Endothelial cell of umbilical vein (primary cell): ENCODE data around the gene TYW1. TPM values are rescaled to one million over a fixed set of nuclear protein-coding genes. Genes with fewer than 3 reads are reported as not detected.
"Not testable (repeated sequence)": the region's sequence is repeated elsewhere in the genome, so short reads cannot be mapped to it uniquely, and the experiment has no call there.

ENCODE experiments used
- BruUV-seq: library from RNA; stranded (reverse); fragments of 400-500 nt; replicated peaks from 2 replicates; lab custom pipeline; 2021; lab: Mats Ljungman, UMichigan
- CTCF ChIA-PET: fragments of 300-600, 350-600 bp; sonication (Branson Sonifier 250); formaldehyde crosslinking; loops from one replicate; lab custom pipeline; 2021; ENCODE audit warnings: antibody characterized with exemption, inconsistent platforms; lab: Charles Lee
- POLR2A ChIA-PET: fragments of 300-600, 350-600 bp; sonication (Branson Sonifier 250); formaldehyde crosslinking; loops from one replicate; lab custom pipeline; 2021; ENCODE audit warnings: antibody characterized with exemption, inconsistent platforms; lab: Charles Lee
- DNase-seq: peaks from one replicate; pipeline ENCODE4 v3.0.0-alpha.2; 2011; ENCODE audit warnings: low read depth, low spot score
- FAIRE-seq: peaks from 2 replicates; lab custom pipeline; 2011; peaks lifted over from hg19 to GRCh38; lab: Jason Lieb, UNC
- H2AFZ ChIP-seq: 2 replicates; pipeline ENCODE4 v1.6.0; 2012; ENCODE audit warnings: low read depth, low read length, control low read depth, inconsistent platforms
- H3K27ac ChIP-seq: 2 replicates; pipeline ENCODE4 v1.5.1; 2011; ENCODE audit warnings: low read depth, mild to moderate bottlenecking, control low read depth, low read length, moderate library complexity; ENCODE audit not compliant: insufficient read depth
- H3K27me3 ChIP-seq, 2 experiments: 2 replicates each; pipeline versions ENCODE4 v1.6.0 to v1.6.1; 2011; ENCODE audit warnings: low read length in 2 of 2, mixed read lengths in 1 of 2; ENCODE audit not compliant: control insufficient read depth in 2 of 2, insufficient read depth in 2 of 2
- H3K36me3 ChIP-seq, 2 experiments: 2 replicates in 1 of 2; 3 replicates in 1 of 2; pipeline ENCODE4 v1.5.1; 2011; ENCODE audit warnings: low read length in 2 of 2, mild to moderate bottlenecking in 1 of 2, moderate library complexity in 1 of 2; ENCODE audit not compliant: control insufficient read depth in 2 of 2, insufficient read depth in 2 of 2; ENCODE audit errors: extremely low read depth in 1 of 2
- H3K4me1 ChIP-seq: 3 replicates; pipeline ENCODE4 v1.5.1; 2011; ENCODE audit warnings: mild to moderate bottlenecking, low read length; ENCODE audit not compliant: control insufficient read depth, insufficient read depth; ENCODE audit errors: extremely low read depth
- H3K4me2 ChIP-seq: 2 replicates; pipeline ENCODE4 v1.6.1; 2011; ENCODE audit warnings: low read length, control low read depth, mixed read lengths; ENCODE audit not compliant: insufficient read depth
- H3K4me3 ChIP-seq, 3 experiments: fragments of 200-600 bp in 1 of 3; sonication (generic), shearing (Covaris generic) in 1 of 3; replicated peaks in 1 of 3; 2 replicates each; pipeline ENCODE4 v1.5.1; 2011 to 2016; ENCODE audit warnings: control low read depth in 3 of 3, low read length in 3 of 3, mild to moderate bottlenecking in 2 of 3, inconsistent platforms in 1 of 3, low read depth in 1 of 3, moderate library complexity in 1 of 3; ENCODE audit not compliant: insufficient read depth in 1 of 3
- H3K79me2 ChIP-seq: 2 replicates; pipeline ENCODE4 v1.6.0; 2012; ENCODE audit warnings: low read length, inconsistent platforms; ENCODE audit not compliant: control insufficient read depth, insufficient read depth
- H3K9ac ChIP-seq: replicated peaks from 2 replicates; pipeline ENCODE3; 2011; ENCODE audit warnings: low read length, control low read depth; ENCODE audit not compliant: insufficient read depth; ENCODE audit errors: extremely low read depth
- H3K9me1 ChIP-seq: replicated peaks from 3 replicates; pipeline ENCODE4 v1.6.0; 2011; ENCODE audit warnings: mild to moderate bottlenecking, low read length; ENCODE audit not compliant: control insufficient read depth, insufficient read depth; ENCODE audit errors: extremely low read depth
- H3K9me3 ChIP-seq: replicated peaks from 2 replicates; pipeline ENCODE4 v1.5.1; 2012; ENCODE audit warnings: low read length, inconsistent platforms; ENCODE audit not compliant: control insufficient read depth, insufficient read depth
- H4K20me1 ChIP-seq: replicated peaks from 2 replicates; pipeline ENCODE3; 2011; ENCODE audit warnings: mild to moderate bottlenecking, low read length; ENCODE audit not compliant: control insufficient read depth, insufficient read depth; ENCODE audit errors: extremely low read depth
- POLR2A ChIP-seq: IDR thresholded peaks from 2 replicates; pipeline ENCODE4 v1.6.1; 2012; ENCODE audit warnings: low read depth, mild to moderate bottlenecking, control low read depth, low read length
- POLR2AphosphoS5 ChIP-seq: IDR thresholded peaks from 2 replicates; pipeline ENCODE4 v1.6.1; 2012; ENCODE audit warnings: low read depth, mild to moderate bottlenecking, control low read depth, low read length, moderate library complexity; ENCODE audit not compliant: insufficient read depth
- dilution Hi-C: fragments of 300-500 bp; cut with MboI; formaldehyde crosslinking; loops from one replicate; pipeline ENCODE4 v1.15.0; 2019; ENCODE audit warnings: low sequenced_read_pairs; ENCODE audit not compliant: extremely low pct_ligation_motif_present
- intact Hi-C: fragments of 100-400 bp; cut with micrococcal nuclease; formaldehyde crosslinking; loops from one replicate; pipeline ENCODE4 v1.10.0; 2022
- polyA plus RNA-seq, 4 experiments: library from polyadenylated mRNA; depleted of rRNA in 3 of 4; stranded (reverse) in 3 of 4; unstranded in 1 of 4; fragments of >200 nt; gene quantifications; 2 replicates each; pipeline versions ENCODE4 v1.2.1 to v1.2.3, GENCODE V29; 2011 to 2012; ENCODE audit warnings: missing spikeins in 1 of 4
- total RNA-seq: library from RNA; stranded (reverse); gene quantifications from 2 replicates; pipeline ENCODE4 v1.2.3, GENCODE V29; 2021

The TYW1 gene
- total and polyA plus RNA-seq, 2 donors (not counting 3 experiments of a cell fraction or from before 2014, with no cell fraction given): 7.7 to 15.9 TPM

GRCh38 chr7:66995050-66995776 is 1.4 kb upstream of the TYW1 start, which contains the start of gene SBDS:
SBDS (minus strand) TSS chr7:66995586; CDS start chr7:66995417, 169 bp downstream.
- dilution Hi-C loops, H4K20me1 ChIP-seq, H3K9me3 ChIP-seq, H3K36me3 ChIP-seq, H3K4me1 ChIP-seq, H3K27me3 ChIP-seq, H3K9me1 ChIP-seq: not testable (repeated sequence)
- H3K9ac ChIP-seq: peak within 1 kb of the TSS; percentile 78
- TF ChIP-seq POLR2AphosphoS5: peak; percentile 66
- peak; percentile 87 for TF ChIP-seq POLR2A
- H3K4me3 ChIP-seq: peak within 1 kb of the TSS; percentile 67 to 90 (median 69)
- ChIA-PET CTCF (interaction anchor here (0.6 to 0.7 kb wide), 2 partner anchors 9 to 965 kb away, joined by 5 to 6 read pairs; no protein-coding TSS in a partner anchor), POLR2A (interaction anchor here (0.6 to 1.9 kb wide), 4 partner anchors 91 to 366 kb away, joined by 3 to 6 read pairs (median 4); partner anchors contain the start of gene KCTD7)
- DNase-seq (peak; percentile 99), FAIRE-seq (peak; percentile 99)
- H3K27ac ChIP-seq: peak within 1 kb of the TSS; percentile 84
- peaks cover 15% of the 10 kb centered on the region for H3K79me2 ChIP-seq
- intact Hi-C loops: loop anchor here (1.0 to 10.0 kb wide), 6 partner anchors 44 to 963 kb away; partner anchors contain the start of genes RABGEF1 and TMEM248
- peak within 1 kb of the TSS; percentile 75 for H2AFZ ChIP-seq
- peak within 1 kb of the TSS; percentile 83 for H3K4me2 ChIP-seq
- BruUV-seq: TSS peak; percentile 44

DNA sequence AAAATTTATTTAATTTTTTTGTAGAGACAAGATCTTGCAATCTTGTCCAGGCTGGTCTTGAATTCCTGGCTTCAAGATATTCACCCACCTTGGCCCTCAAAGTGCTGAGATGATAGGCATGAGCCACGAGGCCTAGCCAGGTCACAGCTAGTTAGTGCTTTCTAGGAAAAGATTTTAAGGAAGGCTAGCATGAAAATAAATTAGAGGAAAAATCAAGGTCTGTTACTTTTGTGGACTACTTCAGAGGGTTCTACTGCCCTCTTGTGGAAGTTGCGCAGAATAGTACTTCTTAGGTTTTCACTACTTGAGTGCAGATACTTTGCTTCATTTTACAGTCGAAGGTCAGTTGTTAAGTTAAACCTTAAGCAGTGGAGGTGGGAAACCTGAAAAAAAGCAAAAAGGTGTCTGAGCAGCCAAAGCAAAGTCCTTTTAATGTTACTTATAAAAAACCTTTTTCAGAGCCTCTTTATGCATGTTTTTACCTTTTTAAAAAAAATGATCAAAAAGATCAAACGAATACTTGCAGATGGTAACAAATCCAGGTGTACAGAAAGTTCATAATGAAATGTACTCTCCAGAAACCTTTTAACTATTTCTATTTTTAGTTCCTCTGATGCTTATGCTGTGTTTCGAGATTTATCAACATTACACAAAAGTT is 4.1 kb downstream of the TYW1 start:
- H4K20me1 ChIP-seq, H3K4me2 ChIP-seq, H3K79me2 ChIP-seq, H3K4me3 ChIP-seq, dilution Hi-C loops, H3K9me3 ChIP-seq, H3K27me3 ChIP-seq, H3K36me3 ChIP-seq, CTCF ChIA-PET, H3K27ac ChIP-seq, H3K9me1 ChIP-seq, H3K9ac ChIP-seq, POLR2A ChIA-PET, BruUV-seq, intact Hi-C loops, H2AFZ ChIP-seq, H3K4me1 ChIP-seq: not testable (repeated sequence)
- peak; percentile 100 for FAIRE-seq
- DNase-seq: peak; percentile 36

DNA sequence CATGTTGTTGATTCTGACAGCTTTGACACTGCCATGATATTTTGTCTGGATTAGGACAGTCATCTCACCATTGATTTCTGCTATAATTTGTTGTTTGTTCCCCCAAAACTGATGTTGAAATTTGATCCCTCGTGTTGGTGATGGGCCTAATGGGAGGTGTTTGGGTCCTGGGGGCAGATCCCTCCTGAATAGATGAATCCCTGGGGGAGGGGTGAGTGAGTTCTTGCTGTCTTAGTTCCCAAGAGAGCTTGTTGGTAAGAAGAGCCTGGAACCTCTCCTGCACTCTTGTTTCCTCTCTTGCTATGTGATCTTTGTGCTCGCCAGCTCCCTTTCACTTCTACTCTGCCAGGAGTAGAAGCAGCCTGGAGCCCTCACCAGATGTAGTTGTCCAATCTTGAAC is 7.5 kb downstream of the TYW1 start:
- H3K79me2 ChIP-seq, H3K27me3 ChIP-seq, H3K36me3 ChIP-seq, POLR2A ChIA-PET, H3K4me2 ChIP-seq, DNase-seq, H2AFZ ChIP-seq, H3K4me3 ChIP-seq, H4K20me1 ChIP-seq, H3K4me1 ChIP-seq, dilution Hi-C loops, H3K9me3 ChIP-seq, H3K27ac ChIP-seq, intact Hi-C loops, H3K9me1 ChIP-seq, BruUV-seq, H3K9ac ChIP-seq: not testable (repeated sequence)
- FAIRE-seq: peak; percentile 40
- CTCF ChIA-PET: interaction anchor here (0.6 kb wide), 1 partner anchor 975 kb away, joined by 3 read pairs; no protein-coding TSS in a partner anchor
